ENCODE results near the gene ADGRV1. TPM values are rescaled to one million over a fixed set of nuclear protein-coding genes. Genes with fewer than 3 reads are reported as not detected.
A peak's percentile ranks its signal among the peaks of the same experiment; 100 is the strongest.

ADGRV1 gene
- total and polyA plus RNA-seq, 9 of the 15 experiments (the other 6 are each of a cell fraction or from before 2014, with no cell fraction given), result 21.7 to 156 (median 58.2) TPM

GRCh38 chr5:91101600-91102379 is 543.2 kb downstream of the ADGRV1 start (continued):
- TF ChIP-seq FOXP4 (CRISPR knock-in tag; IDR thresholded peaks at IDR 0.05; ENCODE audit: borderline replicate concordance) (no peak), TCF3 (CRISPR knock-in tag; IDR thresholded peaks at IDR 0.05) (no peak), ZC3H8 (IDR thresholded peaks at IDR 0.05) (no peak), CHD7 (IDR thresholded peaks at IDR 0.05; ENCODE audit: low read depth, low read length) (no peak), SOX6 (IDR thresholded peaks at IDR 0.05) (0 out of 2 replicates have a peak, but pooled peaks have one; percentile 27), CTCF (IDR thresholded peaks at IDR 0.05 in 2 of 3, conservative IDR thresholded peaks at IDR 0.05 in 1 of 3; ENCODE audit: insufficient read depth in 2 of 3, low read depth in 1 of 3, low read length in 3 of 3) (peak; percentile 65 to 86 (median 69))

Measured in K562 (cell line).